Omental fat pad (tissue), 4 donors: ENCODE results near the gene SAMD5. TPM values are rescaled to one million over a fixed set of nuclear protein-coding genes. Genes with fewer than 3 reads are reported as not detected.

ENCODE experiments used
- ATAC-seq: fragments of 150-250 bp; one replicate; pipeline ENCODE4 v1.9.1; 2016; ENCODE audit warnings: mild to moderate bottlenecking, moderate library complexity; ENCODE audit not compliant: low FRiP score
- DNase-seq: peaks from one replicate; pipeline ENCODE4 v3.0.0-alpha.2; 2019; ENCODE audit warnings: low spot score
- CTCF ChIP-seq, 3 donors: fragments of 450-650 bp; IDR thresholded peaks; one replicate each; pipeline ENCODE4 v1.5.1; 2016 to 2017; ENCODE audit warnings: antibody characterized with exemption in 3 of 3, mild to moderate bottlenecking in 3 of 3, moderate library complexity in 2 of 3
- total RNA-seq, 4 donors: library from RNA; depleted of rRNA; stranded (reverse); fragments of >200 nt; gene quantifications; one replicate each; pipeline ENCODE4 v1.1.0, GENCODE V29; 2016

SAMD5 gene
- total RNA-seq, 4 donors from 2014 or later, result 0.69 to 3.3 (median 1.8) TPM

GRCh38 chr6:147563472-147563871, 55.0 kb downstream of the SAMD5 start:
- DNase-seq (no peak), ATAC-seq (no peak)
- TF ChIP-seq CTCF (IDR thresholded peaks at IDR 0.05), result no peak

DNA sequence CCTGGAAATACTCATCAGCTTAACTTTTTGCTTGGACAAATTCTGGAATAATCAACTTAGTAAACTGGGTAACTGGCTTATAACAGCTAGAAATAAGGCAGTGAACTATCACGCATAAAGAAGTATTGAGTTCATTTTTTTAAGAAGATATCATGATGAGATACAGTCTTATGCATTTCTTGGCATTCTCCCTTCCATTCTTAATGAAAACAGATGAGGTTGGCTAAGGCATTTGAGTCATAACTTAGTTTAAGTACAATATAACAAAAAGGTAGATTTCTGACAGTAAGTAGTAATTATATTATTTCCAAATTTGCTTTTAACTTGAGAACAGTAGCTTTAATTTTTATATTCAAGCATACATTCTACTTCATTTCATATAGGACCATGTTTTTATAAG, 56.1 kb downstream of the SAMD5 start:
- no peak for DNase-seq
- ATAC-seq, result no peak
- no peak for TF ChIP-seq CTCF (IDR thresholded peaks at IDR 0.05)

- no peak for ATAC-seq
- TF ChIP-seq CTCF (IDR thresholded peaks at IDR 0.05), result no peak
- no peak for DNase-seq
Observed at GRCh38 chr6:147566244-147566898, 57.9 kb downstream of the SAMD5 start.

GRCh38 chr6:147567141-147567805, 58.8 kb downstream of the SAMD5 start:
- TF ChIP-seq CTCF (IDR thresholded peaks at IDR 0.05), result no peak
- peak; percentile 37 for ATAC-seq
- no peak for DNase-seq

DNA sequence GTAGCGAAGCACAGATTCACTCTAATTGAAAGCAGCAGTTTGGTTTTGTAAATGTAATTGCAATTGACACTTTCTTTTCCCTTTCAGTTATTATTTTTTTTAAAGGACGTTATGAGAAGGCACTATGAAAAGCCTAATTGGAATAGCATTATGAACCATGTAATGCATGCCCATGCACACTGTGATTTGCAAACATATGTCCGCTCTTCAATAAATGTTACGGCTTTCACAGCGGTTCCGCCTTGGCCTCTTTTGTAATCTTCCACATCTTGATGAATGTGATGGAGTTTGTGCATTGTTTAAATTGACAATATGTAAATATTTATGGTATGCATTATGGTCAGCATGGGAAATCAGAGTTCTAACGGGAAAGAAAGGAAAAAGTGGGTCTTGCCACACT, 61.3 kb downstream of the SAMD5 start:
- DNase-seq (no peak), ATAC-seq (no peak)
- TF ChIP-seq CTCF (IDR thresholded peaks at IDR 0.05), result no peak

DNA sequence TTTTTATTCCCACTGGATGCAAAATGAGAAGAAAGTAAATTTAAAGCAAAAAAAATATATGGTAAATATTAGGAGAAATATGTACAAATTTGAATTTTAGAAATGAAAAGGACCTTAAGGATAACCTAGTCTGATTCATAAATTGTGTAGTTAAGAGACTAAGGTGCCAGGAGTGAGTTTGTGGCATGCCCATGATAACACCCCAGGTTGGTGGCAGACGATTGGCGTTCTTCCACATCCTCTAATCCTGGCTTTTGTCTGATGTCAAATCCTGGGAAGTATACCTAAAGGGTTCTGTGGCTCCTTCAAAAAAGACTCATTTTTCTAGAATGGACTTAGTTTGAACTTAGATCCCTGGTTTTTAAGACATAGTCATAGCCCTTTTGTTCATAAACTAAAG, 62.2 kb downstream of the SAMD5 start:
- ATAC-seq (no peak), DNase-seq (no peak)
- no peak for TF ChIP-seq CTCF (IDR thresholded peaks at IDR 0.05)

GRCh38 chr6:147577488-147577887, 69.0 kb downstream of the SAMD5 start:
- ATAC-seq, result no peak
- TF ChIP-seq CTCF (IDR thresholded peaks at IDR 0.05), result no peak
- no peak for DNase-seq
